KOPT-K1 (cell line): ENCODE measurements around the gene CBX3.
"Not testable (repeated sequence)": the region's sequence is repeated elsewhere in the genome, so short reads cannot be mapped to it uniquely, and the experiment has no call there.

ENCODE experiments used
- H3K27ac ChIP-seq: fragments of 200-600 bp; sonication (generic); 2 replicates; pipeline ENCODE4 v1.5.1; 2016; ENCODE audit warnings: antibody characterized with exemption, mild to moderate bottlenecking, low read depth, low read length; ENCODE audit not compliant: poor library complexity, severe bottlenecking
- H3K36me3 ChIP-seq: fragments of 200-600 bp; sonication (generic); 2 replicates; pipeline ENCODE4 v1.5.1; 2017; ENCODE audit warnings: antibody characterized with exemption, mild to moderate bottlenecking, low read length, moderate library complexity; ENCODE audit not compliant: insufficient read depth
- H3K9me3 ChIP-seq: fragments of 200-600 bp; sonication (generic); 2 replicates; pipeline ENCODE4 v1.5.1; 2017; ENCODE audit warnings: antibody characterized with exemption, low read length, mild to moderate bottlenecking; ENCODE audit not compliant: insufficient read depth, poor library complexity, severe bottlenecking

CBX3 gene

DNA sequence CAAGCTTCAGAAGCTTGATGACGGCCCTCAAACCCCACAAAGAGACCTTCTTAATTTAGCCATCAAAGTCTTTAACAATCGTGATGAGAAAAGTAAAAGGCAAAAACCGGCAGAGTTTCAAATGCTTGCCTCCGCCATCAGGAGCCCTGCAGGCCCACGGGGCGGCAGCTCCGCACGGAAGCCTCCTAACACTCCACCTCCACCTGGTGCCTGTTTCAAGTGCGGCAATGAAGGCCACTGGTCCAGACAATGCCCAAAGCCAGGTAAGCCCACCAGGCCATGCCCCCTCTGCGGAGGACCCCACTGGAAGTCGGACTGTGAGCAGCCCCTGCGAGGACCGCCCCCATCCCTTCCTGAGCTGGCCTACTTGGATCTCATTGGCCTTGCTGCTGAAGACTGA lies 43.6 kb downstream of the CBX3 start:
- Histone ChIP-seq H3K9me3 (peaks cover 7% of the 10 kb centered on the region), H3K36me3 (no peaks in the 10 kb centered on the region), H3K27ac (no peak overlapping the region)

DNA sequence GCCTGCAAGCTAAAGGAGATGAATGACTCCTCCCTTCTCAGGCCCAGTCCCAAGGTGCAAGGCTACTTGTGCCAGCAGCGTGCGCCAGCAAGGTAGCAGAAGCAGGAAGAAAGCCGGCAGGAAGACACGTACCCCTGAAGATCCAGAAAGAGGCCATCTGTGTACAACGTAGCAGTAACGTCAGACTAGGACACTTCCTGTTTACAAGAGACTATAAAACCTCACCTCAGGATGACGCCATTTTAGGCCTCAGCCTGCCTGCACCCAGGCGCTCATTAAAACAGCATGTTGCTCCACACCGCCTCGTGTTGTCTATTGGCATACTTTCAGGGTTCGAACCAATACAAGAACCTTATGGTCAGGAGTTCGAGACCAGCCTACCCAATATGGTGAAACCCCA lies 48.7 kb downstream of the CBX3 start:
- H3K9me3 ChIP-seq = no peaks in the 10 kb centered on the region
- H3K27ac ChIP-seq = no peak overlapping the region
- no peaks in the 10 kb centered on the region for H3K36me3 ChIP-seq

DNA sequence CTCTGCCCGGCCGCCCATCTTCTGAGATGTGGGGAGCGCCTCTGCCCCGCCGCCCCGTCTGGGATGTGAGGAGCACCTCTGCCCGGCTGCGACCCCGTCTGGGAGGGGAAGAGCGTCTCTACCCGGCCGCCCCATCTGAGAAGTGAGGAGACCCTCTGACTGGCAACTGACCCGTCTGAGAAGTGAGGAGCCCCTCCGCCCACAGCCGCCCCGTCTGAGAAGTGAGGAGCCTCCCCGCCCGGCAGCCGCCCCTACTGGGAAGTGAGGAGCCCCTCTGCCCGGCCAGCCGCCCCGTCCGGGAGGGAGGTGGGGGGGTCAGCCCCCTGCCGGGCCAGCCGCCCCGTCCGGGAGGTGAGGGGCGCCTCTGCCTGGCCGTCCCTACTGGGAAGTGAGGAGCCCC lies 60.3 kb downstream of the CBX3 start:
- not testable (repeated sequence) for H3K27ac ChIP-seq, H3K9me3 ChIP-seq, H3K36me3 ChIP-seq
